ENCODE data around the gene FKBP11. TPM values are rescaled to one million over a fixed set of nuclear protein-coding genes. Genes with fewer than 3 reads are reported as not detected.

The FKBP11 gene
- total RNA-seq, 1 experiment from 2014 or later = 21.1 TPM

- Histone ChIP-seq H3K27me3 (ENCODE audit: control insufficient read depth, insufficient read depth, low read length) (no peaks in the 10 kb centered on the region), H3K27ac (ENCODE audit: low read length) (no peak overlapping the region), H3K4me1 (ENCODE audit: control insufficient read depth, insufficient read depth, low read length) (peaks cover 10% of the 10 kb centered on the region), H3K4me3 (ENCODE audit: low read depth in 2 of 2, low read length in 2 of 2) (no peak overlapping the region), H3K36me3 (ENCODE audit: control insufficient read depth, insufficient read depth, low read length) (no peaks in the 10 kb centered on the region), H3K9me3 (ENCODE audit: control insufficient read depth, insufficient read depth, low read depth, low read length) (no peaks in the 10 kb centered on the region)
- in situ Hi-C loops (cut with HindIII; ENCODE audit: low pct_unique_long_range_greater_than_20kb, low sequenced_read_pairs) (no loop called here), intact Hi-C loops (cut with micrococcal nuclease; ENCODE audit: unreplicated experiment) (no loop called here)
- no peak for DNase-seq (ENCODE audit: low read depth, low spot score)
- TF ChIP-seq POLR2AphosphoS5 (IDR thresholded peaks at IDR 0.05; ENCODE audit: low read depth, low read length) = no peak
- TF ChIP-seq, protein P1, sequence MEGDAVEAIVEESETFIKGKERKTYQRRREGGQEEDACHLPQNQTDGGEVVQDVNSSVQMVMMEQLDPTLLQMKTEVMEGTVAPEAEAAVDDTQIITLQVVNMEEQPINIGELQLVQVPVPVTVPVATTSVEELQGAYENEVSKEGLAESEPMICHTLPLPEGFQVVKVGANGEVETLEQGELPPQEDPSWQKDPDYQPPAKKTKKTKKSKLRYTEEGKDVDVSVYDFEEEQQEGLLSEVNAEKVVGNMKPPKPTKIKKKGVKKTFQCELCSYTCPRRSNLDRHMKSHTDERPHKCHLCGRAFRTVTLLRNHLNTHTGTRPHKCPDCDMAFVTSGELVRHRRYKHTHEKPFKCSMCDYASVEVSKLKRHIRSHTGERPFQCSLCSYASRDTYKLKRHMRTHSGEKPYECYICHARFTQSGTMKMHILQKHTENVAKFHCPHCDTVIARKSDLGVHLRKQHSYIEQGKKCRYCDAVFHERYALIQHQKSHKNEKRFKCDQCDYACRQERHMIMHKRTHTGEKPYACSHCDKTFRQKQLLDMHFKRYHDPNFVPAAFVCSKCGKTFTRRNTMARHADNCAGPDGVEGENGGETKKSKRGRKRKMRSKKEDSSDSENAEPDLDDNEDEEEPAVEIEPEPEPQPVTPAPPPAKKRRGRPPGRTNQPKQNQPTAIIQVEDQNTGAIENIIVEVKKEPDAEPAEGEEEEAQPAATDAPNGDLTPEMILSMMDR (IDR thresholded peaks at IDR 0.05) = no peak
- no peak for TF ChIP-seq REST (IDR thresholded peaks at IDR 0.05; ENCODE audit: insufficient read depth in 1 of 2, low read depth in 2 of 2, low read length in 1 of 2)
- TF ChIP-seq SIN3A (IDR thresholded peaks at IDR 0.05; ENCODE audit: borderline replicate concordance, insufficient read depth, low read depth, low read length) = no peak
- TF ChIP-seq TCF7L2 (IDR thresholded peaks at IDR 0.05; ENCODE audit: low read depth, low read length) = no peak
- BruUV-seq (replicated peaks) = no TSS peak
- ChIA-PET POLR2A (no interaction called here), CTCF (no interaction called here)
- no peak for ATAC-seq
Observed at GRCh38 chr12:48960834-48961233, 35.5 kb upstream of the FKBP11 start.

DNA sequence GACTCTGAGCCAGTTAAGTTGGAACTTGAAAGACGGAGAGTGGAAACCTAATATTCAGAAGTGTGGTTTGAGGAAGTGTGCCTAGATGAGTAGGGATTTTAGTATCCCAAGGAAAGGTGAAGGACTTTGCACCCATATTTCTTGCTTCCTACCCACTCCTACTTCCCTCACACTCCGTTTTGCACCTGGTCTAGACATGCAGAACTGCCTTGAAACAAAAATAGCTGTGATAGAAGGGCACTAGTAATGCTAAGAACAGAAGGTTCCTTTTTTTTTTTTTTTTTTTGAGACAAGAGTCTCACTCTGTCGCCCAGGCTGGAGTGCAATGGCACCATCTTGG, 32.7 kb upstream of the FKBP11 start:
- Histone ChIP-seq H3K4me3 (ENCODE audit: low read depth in 2 of 2, low read length in 2 of 2) (peak overlapping the region; percentile 96), H3K27me3 (ENCODE audit: control insufficient read depth, insufficient read depth, low read length) (no peaks in the 10 kb centered on the region), H3K36me3 (ENCODE audit: control insufficient read depth, insufficient read depth, low read length) (peaks cover 3% of the 10 kb centered on the region; the same call in 1 of the 2 replicates), H3K4me1 (ENCODE audit: control insufficient read depth, insufficient read depth, low read length) (peaks cover 18% of the 10 kb centered on the region), H3K9me3 (ENCODE audit: control insufficient read depth, insufficient read depth, low read depth, low read length) (no peaks in the 10 kb centered on the region), H3K27ac (ENCODE audit: low read length) (peak overlapping the region; percentile 92)
- in situ Hi-C loops (cut with HindIII; ENCODE audit: low pct_unique_long_range_greater_than_20kb, low sequenced_read_pairs) = no loop called here
- POLR2A ChIA-PET = interaction anchor here (0.6 to 1.1 kb wide), 2 partner anchors 10 to 16 kb away, joined by 4 to 8 read pairs; no protein-coding TSS in a partner anchor
- DNase-seq (ENCODE audit: low read depth, low spot score) = no peak
- no peak for ATAC-seq
- CTCF ChIA-PET = interaction anchor here (1.0 kb wide), 1 partner anchor 39 kb away, joined by 7 read pairs; no protein-coding TSS in a partner anchor
- TF ChIP-seq TCF7L2 (IDR thresholded peaks at IDR 0.05; ENCODE audit: low read depth, low read length) (no peak), SIN3A (IDR thresholded peaks at IDR 0.05; ENCODE audit: borderline replicate concordance, insufficient read depth, low read depth, low read length) (no peak), REST (IDR thresholded peaks at IDR 0.05; ENCODE audit: insufficient read depth in 1 of 2, low read depth in 2 of 2, low read length in 1 of 2) (no peak), POLR2AphosphoS5 (IDR thresholded peaks at IDR 0.05; ENCODE audit: low read depth, low read length) (no peak)
- TF ChIP-seq, protein P1 (IDR thresholded peaks at IDR 0.05) = no peak
- intact Hi-C loops (cut with micrococcal nuclease; ENCODE audit: unreplicated experiment) = no loop called here
- BruUV-seq (replicated peaks) = TSS peak; percentile 72
